ENCODE data around the gene EEF1AKMT2. TPM values are rescaled to one million over a fixed set of nuclear protein-coding genes. Genes with fewer than 3 reads are reported as not detected.

Gene EEF1AKMT2
- total and polyA plus RNA-seq, 2 of the 13 experiments (the other 11 are each of a cell fraction or from before 2014, with no cell fraction given): 11.3 to 19.3 TPM

DNA sequence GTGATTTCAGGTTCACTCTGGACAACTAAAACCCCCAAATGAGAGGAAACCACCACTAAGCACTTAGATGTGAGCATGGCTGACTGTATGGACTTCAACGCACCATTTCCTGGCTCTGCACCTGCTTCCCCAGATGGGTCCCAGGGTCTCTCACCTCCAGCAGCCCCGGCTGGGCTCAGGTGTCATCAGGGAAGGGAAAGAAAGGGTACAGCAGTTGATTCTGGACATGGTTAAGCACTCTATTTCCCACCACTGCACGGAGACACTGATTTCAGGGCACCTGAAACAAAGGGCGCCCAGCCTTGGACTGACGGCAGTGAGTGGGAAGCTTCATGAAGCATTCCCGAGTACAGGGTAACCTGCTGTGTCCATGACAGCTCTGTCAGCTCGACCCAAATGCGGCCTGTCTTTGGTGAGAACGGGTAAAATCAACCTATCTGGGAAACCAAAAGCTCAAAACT, 66.5 kb downstream of the EEF1AKMT2 start:
- H2AFZ ChIP-seq (ENCODE audit: low read length): no peak overlapping the region
- DNase-seq (ENCODE audit: low spot score) (no peak), ATAC-seq (no peak), FAIRE-seq (no peak)
- TF ChIP-seq ZNF572 (CRISPR knock-in tag; IDR thresholded peaks at IDR 0.05) (no peak), MBNL3 (CRISPR knock-in tag; conservative IDR thresholded peaks at IDR 0.05) (no peak), RELA (CRISPR knock-in tag; IDR thresholded peaks at IDR 0.05) (no peak)
- POLR2A ChIA-PET: interaction anchor here (0.7 to 1.0 kb wide), 2 partner anchors 9 to 18 kb away, joined by 3 to 5 read pairs; no protein-coding TSS in a partner anchor
- no peaks in the 10 kb centered on the region for H3K27me3 ChIP-seq (ENCODE audit: control insufficient read depth in 1 of 2, insufficient read depth in 2 of 2, low read length in 2 of 2)
- WGBS (ENCODE audit: low lambda C conversion rate): over 99% methylated on average over 9 of the region's 9 CpGs
- H3K4me3 ChIP-seq (replicated peaks in 1 of 3; ENCODE audit: insufficient read depth in 1 of 3, low read depth in 2 of 3, low read length in 3 of 3): no peak overlapping the region
- intact Hi-C loops (cut with micrococcal nuclease; ENCODE audit: unreplicated experiment): no loop called here
- no TSS peak for BruUV-seq (replicated peaks)
- in situ Hi-C loops (cut with HindIII; ENCODE audit: extremely low pct_ligation_motif_present, low pct_unique_long_range_greater_than_20kb): no loop called here
- H3K9me3 ChIP-seq (ENCODE audit: low read length): no peaks in the 10 kb centered on the region
- H3K36me3 ChIP-seq (replicated peaks in 1 of 2; ENCODE audit: control insufficient read depth in 1 of 2, insufficient read depth in 2 of 2, low read length in 2 of 2): peaks cover 1 to 5% of the 10 kb centered on the region in 2 experiments; a peak in 2 of 5 replicates
- H4K20me1 ChIP-seq (ENCODE audit: insufficient read depth, low read length): no peaks in the 10 kb centered on the region
- H3K79me2 ChIP-seq (ENCODE audit: insufficient read depth, low read length): peaks cover 39% of the 10 kb centered on the region
- peak overlapping the region; percentile 19 for H3K9ac ChIP-seq (ENCODE audit: insufficient read depth, low read depth, low read length)
- CTCF ChIA-PET (ENCODE audit: low intra/inter-chr PET ratio, low total read pairs): no interaction called here
- no peak overlapping the region for H3K4me2 ChIP-seq (ENCODE audit: low read depth, low read length)
- peak overlapping the region; percentile 41 for H3K27ac ChIP-seq (ENCODE audit: extremely low read length, insufficient read depth, low read length)
- peaks cover 50% of the 10 kb centered on the region for H3K4me1 ChIP-seq (ENCODE audit: insufficient read depth, low read length)

GRCh38 chr10:124724279-124725027, 67.2 kb downstream of the EEF1AKMT2 start:
- H4K20me1 ChIP-seq (ENCODE audit: insufficient read depth, low read length): no peaks in the 10 kb centered on the region
- ChIA-PET POLR2A (interaction anchor here (0.7 to 1.0 kb wide), 2 partner anchors 8 to 18 kb away, joined by 3 to 5 read pairs; no protein-coding TSS in a partner anchor), CTCF (ENCODE audit: low intra/inter-chr PET ratio, low total read pairs) (no interaction called here)
- no peaks in the 10 kb centered on the region for H3K27me3 ChIP-seq (ENCODE audit: control insufficient read depth in 1 of 2, insufficient read depth in 2 of 2, low read length in 2 of 2)
- intact Hi-C loops (cut with micrococcal nuclease; ENCODE audit: unreplicated experiment): no loop called here
- H3K27ac ChIP-seq (ENCODE audit: extremely low read length, insufficient read depth, low read length): peak overlapping the region; percentile 41
- peaks cover 1 to 3% of the 10 kb centered on the region in 2 experiments; a peak in 2 of 5 replicates for H3K36me3 ChIP-seq (replicated peaks in 1 of 2; ENCODE audit: control insufficient read depth in 1 of 2, insufficient read depth in 2 of 2, low read length in 2 of 2)
- in situ Hi-C loops (cut with HindIII; ENCODE audit: extremely low pct_ligation_motif_present, low pct_unique_long_range_greater_than_20kb): no loop called here
- no peaks in the 10 kb centered on the region for H3K9me3 ChIP-seq (ENCODE audit: low read length)
- 42% methylated on average over 13 of the region's 20 CpGs for WGBS (ENCODE audit: low lambda C conversion rate)
- FAIRE-seq (no peak), ATAC-seq (peak; percentile 64), DNase-seq (ENCODE audit: low spot score) (peak; percentile 72)
- BruUV-seq (replicated peaks): no TSS peak
- H3K4me3 ChIP-seq (replicated peaks in 1 of 3; ENCODE audit: insufficient read depth in 1 of 3, low read depth in 2 of 3, low read length in 3 of 3): no peak overlapping the region
- 0 out of 2 replicates have a peak overlapping the region, but pooled peaks have one; percentile 9 for H3K4me2 ChIP-seq (ENCODE audit: low read depth, low read length)
- no peak overlapping the region for H2AFZ ChIP-seq (ENCODE audit: low read length)
- peak overlapping the region; percentile 19 for H3K9ac ChIP-seq (ENCODE audit: insufficient read depth, low read depth, low read length)
- H3K4me1 ChIP-seq (ENCODE audit: insufficient read depth, low read length): peaks cover 50% of the 10 kb centered on the region
- H3K79me2 ChIP-seq (ENCODE audit: insufficient read depth, low read length): peaks cover 40% of the 10 kb centered on the region
- TF ChIP-seq ZNF563 (CRISPR knock-in tag; IDR thresholded peaks at IDR 0.05): peak; percentile 56; the same call in 1 of the 2 replicates
- no peak for TF ChIP-seq SP1 (IDR thresholded peaks at IDR 0.05)
- no peak for TF ChIP-seq SP1 (CRISPR knock-in tag; IDR thresholded peaks at IDR 0.05)
- 0 out of 2 replicates have a peak, but pooled peaks have one; percentile 52 for TF ChIP-seq SMAD3 (CRISPR knock-in tag; IDR thresholded peaks at IDR 0.05)
- TF ChIP-seq ZNF331 (CRISPR knock-in tag; IDR thresholded peaks at IDR 0.05): peak; percentile 55; the same call in 1 of the 2 replicates
- peak; percentile 81; the same call in 1 of the 2 replicates for TF ChIP-seq SOX5 (CRISPR knock-in tag; IDR thresholded peaks at IDR 0.05; ENCODE audit: borderline replicate concordance)
- no peak for TF ChIP-seq CBFB (CRISPR knock-in tag; IDR thresholded peaks at IDR 0.05)
- peak in 1 of 2 experiments; percentile 69; a peak in 1 of 4 replicates for TF ChIP-seq ATF4 (CRISPR knock-in tag; IDR thresholded peaks at IDR 0.05)
- peak; percentile 71 for TF ChIP-seq TEAD3 (CRISPR knock-in tag; optimal IDR thresholded peaks at IDR 0.05; ENCODE audit: borderline replicate concordance)
- no peak for TF ChIP-seq ZNF556 (CRISPR knock-in tag; IDR thresholded peaks at IDR 0.05; ENCODE audit: borderline replicate concordance)
- TF ChIP-seq NR2F2 (IDR thresholded peaks at IDR 0.05; ENCODE audit: borderline replicate concordance, low read depth): no peak
- TF ChIP-seq TGIF2 (CRISPR knock-in tag; IDR thresholded peaks at IDR 0.05): 0 out of 2 replicates have a peak, but pooled peaks have one; percentile 42
